Left ventricle myocardium superior (tissue), 1 donor: ENCODE data around the gene SNX8. TPM values are rescaled to one million over a fixed set of nuclear protein-coding genes. Genes with fewer than 3 reads are reported as not detected.

ENCODE experiments used
- ATAC-seq: fragments of 200-7000 bp; cut with Tn5 transposase; one replicate; pipeline ENCODE4 v1.9.1; 2020; ENCODE audit warnings: mild to moderate bottlenecking, moderate library complexity
- DNase-seq: peaks from one replicate; pipeline ENCODE4 v3.0.0-alpha.2; 2020
- intact Hi-C: fragments of 100-400 bp; cut with micrococcal nuclease; formaldehyde crosslinking; loops from one replicate; pipeline ENCODE4 v1.11.0; 2022
- total RNA-seq: library from RNA; stranded (reverse); fragmentation: NEBNext Ultra II Directional; extraction: Animal tissue kit (Norgen Biotek cat#: 25700); gene quantifications from one replicate; pipeline ENCODE4 v1.2.1, GENCODE V29; 2021
- donor health status: DM: no; HTN: yes; CAD: no; lungs with severe emphysema.

Gene SNX8
- total RNA-seq, 1 donor from 2014 or later = 16.7 TPM

GRCh38 chr7:2299870-2300512 is 14.2 kb downstream of the SNX8 start:
- DNase-seq (no peak), ATAC-seq (no peak)
- intact Hi-C loops = no loop called here

GRCh38 chr7:2299131-2299829 is 15.0 kb downstream of the SNX8 start:
- no peak for DNase-seq
- ATAC-seq = peak; percentile 51
- intact Hi-C loops = no loop called here

- intact Hi-C loops = no loop called here
- DNase-seq (no peak), ATAC-seq (no peak)
These were observed 17.4 kb downstream of the SNX8 start for GRCh38 chr7:2296832-2297231.

GRCh38 chr7:2295936-2296620 is 18.2 kb downstream of the SNX8 start:
- no peak for DNase-seq
- no peak for ATAC-seq
- intact Hi-C loops = no loop called here

GRCh38 chr7:2290877-2291276 is 23.4 kb downstream of the SNX8 start:
- intact Hi-C loops = no loop called here
- no peak for DNase-seq
- no peak for ATAC-seq

- ATAC-seq = no peak
- no peak for DNase-seq
- intact Hi-C loops = no loop called here
These were observed 24.6 kb downstream of the SNX8 start for GRCh38 chr7:2289621-2290020.

GRCh38 chr7:2289111-2289586 is 25.1 kb downstream of the SNX8 start:
- intact Hi-C loops = no loop called here
- DNase-seq = no peak
- no peak for ATAC-seq

GRCh38 chr7:2288503-2288902 is 25.7 kb downstream of the SNX8 start:
- no peak for ATAC-seq
- intact Hi-C loops = no loop called here
- no peak for DNase-seq

GRCh38 chr7:2287745-2288144 is 26.5 kb downstream of the SNX8 start:
- intact Hi-C loops = no loop called here
- DNase-seq (no peak), ATAC-seq (no peak)

GRCh38 chr7:2283074-2283473 is 31.2 kb downstream of the SNX8 start:
- intact Hi-C loops = no loop called here
- ATAC-seq = no peak
- DNase-seq = no peak

GRCh38 chr7:2282185-2282751 is 32.0 kb downstream of the SNX8 start:
- ATAC-seq (no peak), DNase-seq (no peak)
- intact Hi-C loops = no loop called here

- intact Hi-C loops = no loop called here
- peak; percentile 78 for ATAC-seq
These were observed 32.7 kb downstream of the SNX8 start for GRCh38 chr7:2281541-2281940.

GRCh38 chr7:2280424-2280823 is 33.8 kb downstream of the SNX8 start:
- DNase-seq (no peak), ATAC-seq (no peak)
- intact Hi-C loops = no loop called here

More at GRCh38 chr7:2281541-2281940, 32.7 kb downstream of the SNX8 start:
- DNase-seq = peak; percentile 52

- no peak for DNase-seq
- intact Hi-C loops = no loop called here
- no peak for ATAC-seq
These were observed 34.3 kb downstream of the SNX8 start for GRCh38 chr7:2279896-2280295.

- ATAC-seq (no peak), DNase-seq (no peak)
- intact Hi-C loops = no loop called here
These were observed 36.2 kb downstream of the SNX8 start for GRCh38 chr7:2278026-2278425.

- intact Hi-C loops = no loop called here
- ATAC-seq = no peak
- no peak for DNase-seq
These were observed 38.1 kb downstream of the SNX8 start for GRCh38 chr7:2276107-2276506.

GRCh38 chr7:2275101-2275500 is 39.1 kb downstream of the SNX8 start:
- no peak for ATAC-seq
- intact Hi-C loops = no loop called here
- no peak for DNase-seq

- DNase-seq (no peak), ATAC-seq (no peak)
- intact Hi-C loops = no loop called here
These were observed 39.6 kb downstream of the SNX8 start for GRCh38 chr7:2274666-2275065.

- intact Hi-C loops = no loop called here
- DNase-seq (no peak), ATAC-seq (no peak)
These were observed 40.4 kb downstream of the SNX8 start for GRCh38 chr7:2273866-2274265.

- intact Hi-C loops = no loop called here
- ATAC-seq = no peak
- no peak for DNase-seq
These were observed 42.2 kb downstream of the SNX8 start for GRCh38 chr7:2272031-2272430.
